IMR-90 (cell line): ENCODE results near the gene RAB2B. TPM values are rescaled to one million over a fixed set of nuclear protein-coding genes. Genes with fewer than 3 reads are reported as not detected.

Source experiments
- ATAC-seq: fragments of 200-7000 bp; cut with Tn5 transposase; 2 replicates; pipeline ENCODE4 v1.9.1; 2020; ENCODE audit warnings: low read depth, mild to moderate bottlenecking, moderate library complexity
- BruUV-seq: library from RNA; stranded (reverse); fragments of 400-500 nt; replicated peaks from 2 replicates; lab custom pipeline; 2021; lab: Mats Ljungman, UMichigan
- CTCF ChIA-PET: fragments of 300-600 bp; formaldehyde crosslinking; extraction: SDS; loops from one replicate; lab custom pipeline; 2021; ENCODE audit warnings: antibody characterized with exemption; lab: Yijun Ruan, JAX
- POLR2A ChIA-PET: fragments of 300-600 bp; sonication (Branson Sonifier 250); formaldehyde crosslinking; loops from one replicate; lab custom pipeline; 2022; ENCODE audit warnings: antibody characterized with exemption; ENCODE audit not compliant: unreplicated experiment; lab: Charles Lee
- DNase-seq: peaks from one replicate; pipeline ENCODE4 v3.0.0; 2013
- H2AFZ ChIP-seq: replicated peaks from 2 replicates; pipeline ENCODE3; 2013; ENCODE audit warnings: low read length, mild to moderate bottlenecking; ENCODE audit not compliant: poor library complexity
- H2AK5ac ChIP-seq: 2 replicates; pipeline ENCODE4 v1.6.1; 2013; ENCODE audit warnings: low read depth, low read length, inconsistent platforms
- H2AK9ac ChIP-seq: replicated peaks from 2 replicates; pipeline ENCODE3; 2013; ENCODE audit warnings: mild to moderate bottlenecking, low read depth, low read length, moderate library complexity; ENCODE audit not compliant: poor library complexity
- H2BK120ac ChIP-seq: 2 replicates; pipeline ENCODE4 v1.6.1; 2013; ENCODE audit warnings: low read depth, low read length, inconsistent platforms
- H2BK15ac ChIP-seq: 3 replicates; pipeline ENCODE4 v1.6.1; 2013; ENCODE audit warnings: low read depth, low read length, inconsistent platforms
- H2BK20ac ChIP-seq: 2 replicates; pipeline ENCODE4 v1.6.1; 2013; ENCODE audit warnings: low read depth, mild to moderate bottlenecking, inconsistent platforms, low read length, moderate library complexity
- H2BK5ac ChIP-seq: 2 replicates; pipeline ENCODE4 v1.6.1; 2013; ENCODE audit warnings: mild to moderate bottlenecking, low read depth, low read length, inconsistent platforms; ENCODE audit not compliant: poor library complexity, severe bottlenecking
- H3K14ac ChIP-seq: replicated peaks from 2 replicates; pipeline ENCODE4 v1.6.1; 2013; ENCODE audit warnings: low read depth, low read length, inconsistent platforms
- H3K18ac ChIP-seq: 2 replicates; pipeline ENCODE4 v1.6.1; 2013; ENCODE audit warnings: low read depth, low read length, control low read depth
- H3K23ac ChIP-seq: 2 replicates; pipeline ENCODE4 v1.6.1; 2013; ENCODE audit warnings: low read depth, low read length, inconsistent platforms
- H3K27ac ChIP-seq: 2 replicates; pipeline ENCODE4 v1.5.1; 2013; ENCODE audit warnings: mild to moderate bottlenecking, control low read depth, low read length; ENCODE audit not compliant: insufficient read depth
- H3K27me3 ChIP-seq: 2 replicates; pipeline ENCODE4 v1.6.1; 2013; ENCODE audit warnings: low read length; ENCODE audit not compliant: control insufficient read depth, insufficient read depth
- H3K36me3 ChIP-seq: 2 replicates; pipeline ENCODE4 v1.6.1; 2013; ENCODE audit warnings: low read length, mixed read lengths; ENCODE audit not compliant: control insufficient read depth, insufficient read depth
- H3K4ac ChIP-seq: 2 replicates; pipeline ENCODE4 v1.6.1; 2013; ENCODE audit warnings: low read depth, low read length, inconsistent platforms
- H3K4me1 ChIP-seq: 2 replicates; pipeline ENCODE4 v1.6.1; 2013; ENCODE audit warnings: low read length, mixed read lengths; ENCODE audit not compliant: control insufficient read depth, insufficient read depth
- H3K4me2 ChIP-seq: 2 replicates; pipeline ENCODE4 v1.6.1; 2013; ENCODE audit warnings: low read depth, mild to moderate bottlenecking, control low read depth, low read length, moderate library complexity
- H3K4me3 ChIP-seq: 2 replicates; pipeline ENCODE4 v1.5.1; 2013; ENCODE audit warnings: low read depth, mild to moderate bottlenecking, control low read depth, low read length, moderate library complexity; ENCODE audit not compliant: insufficient read depth
- H3K56ac ChIP-seq: 2 replicates; pipeline ENCODE4 v1.6.1; 2013; ENCODE audit warnings: low read length, inconsistent platforms; ENCODE audit not compliant: insufficient read depth; ENCODE audit errors: extremely low read depth
- H3K79me1 ChIP-seq, 2 experiments: 2 replicates each; pipeline ENCODE4 v1.6.1; 2013; ENCODE audit warnings: low read length in 2 of 2, inconsistent platforms in 1 of 2, low read depth in 1 of 2
- H3K9ac ChIP-seq: 2 replicates; pipeline ENCODE4 v1.6.1; 2013; ENCODE audit warnings: low read depth, low read length, control low read depth
- H3K9me1 ChIP-seq: 2 replicates; pipeline ENCODE4 v1.6.1; 2013; ENCODE audit warnings: low read length, inconsistent platforms; ENCODE audit not compliant: insufficient read depth
- H3K9me3 ChIP-seq: 2 replicates; pipeline ENCODE4 v1.6.1; 2013; ENCODE audit warnings: low read length; ENCODE audit not compliant: control insufficient read depth, insufficient read depth
- H4K20me1 ChIP-seq: 2 replicates; pipeline ENCODE4 v1.6.1; 2013; ENCODE audit warnings: low read length, inconsistent platforms; ENCODE audit not compliant: insufficient read depth
- H4K5ac ChIP-seq: 2 replicates; pipeline ENCODE4 v1.6.1; 2013; ENCODE audit warnings: mild to moderate bottlenecking, low read depth, low read length, control low read depth
- H4K8ac ChIP-seq, 2 experiments: 2 replicates each; pipeline ENCODE4 v1.6.1; 2013; ENCODE audit warnings: low read depth in 2 of 2, low read length in 2 of 2, control low read depth in 1 of 2, inconsistent platforms in 1 of 2
- H4K91ac ChIP-seq: 2 replicates; pipeline ENCODE4 v1.6.1; 2013; ENCODE audit warnings: low read depth, low read length, inconsistent platforms; ENCODE audit not compliant: insufficient read depth
- BHLHE40 ChIP-seq: fragments of 150-350 bp; IDR thresholded peaks from 2 replicates; pipeline ENCODE4 v1.6.1; 2016; ENCODE audit warnings: mild to moderate bottlenecking, low read depth, low read length
- CEBPB ChIP-seq: IDR thresholded peaks from 2 replicates; pipeline ENCODE4 v1.6.1; 2012; ENCODE audit warnings: low read depth, low read length, improper control_type of control experiment
- CHD1 ChIP-seq: IDR thresholded peaks from 2 replicates; pipeline ENCODE4 v1.6.1; 2012; ENCODE audit warnings: low read depth, low read length, improper control_type of control experiment
- FOS ChIP-seq: fragments of 150-350 bp; IDR thresholded peaks from 2 replicates; pipeline ENCODE4 v1.6.1; 2016; ENCODE audit warnings: low read depth, low read length
- MAFK ChIP-seq: IDR thresholded peaks from 2 replicates; pipeline ENCODE4 v1.6.1; 2012; ENCODE audit warnings: low read depth, low read length, improper control_type of control experiment
- MAZ ChIP-seq: IDR thresholded peaks from 2 replicates; pipeline ENCODE4 v1.6.1; 2012; ENCODE audit warnings: low read depth, mild to moderate bottlenecking, low read length, improper control_type of control experiment, moderate library complexity, borderline replicate concordance
- MXI1 ChIP-seq: IDR thresholded peaks from 2 replicates; pipeline ENCODE4 v1.6.1; 2012; ENCODE audit warnings: low read depth, mild to moderate bottlenecking, low read length, moderate library complexity, borderline replicate concordance
- RAD21 ChIP-seq: IDR thresholded peaks from 2 replicates; pipeline ENCODE4 v1.6.1; 2012; ENCODE audit warnings: low read length, improper control_type of control experiment
- RCOR1 ChIP-seq: IDR thresholded peaks from 2 replicates; pipeline ENCODE4 v1.6.1; 2012; ENCODE audit warnings: mild to moderate bottlenecking, low read length, improper control_type of control experiment; ENCODE audit not compliant: insufficient replicate concordance
- RFX5 ChIP-seq: IDR thresholded peaks from 2 replicates; pipeline ENCODE4 v1.8.0; 2012; ENCODE audit warnings: low read depth, mild to moderate bottlenecking, low read length, moderate library complexity
- USF2 ChIP-seq: fragments of 150-350 bp; IDR thresholded peaks from 2 replicates; pipeline ENCODE4 v1.6.1; 2017; ENCODE audit warnings: mild to moderate bottlenecking, antibody characterized with exemption, low read length, low read depth
- WGBS, 2 experiments: methylation state at CpG; one replicate each; pipeline versions ENCODE4 v1.1.5 to v1.1.7; 2013; ENCODE audit warnings: missing lambda C conversion rate in 2 of 2; ENCODE audit not compliant: insufficient read length in 1 of 2; ENCODE audit errors: extremely low coverage in 2 of 2; 5-methylcytosine and 5-hydroxymethylcytosine counted together
- dilution Hi-C: fragments of 300-500 bp; cut with HindIII; formaldehyde crosslinking; loops from one replicate; pipeline ENCODE4 v1.14.3; 2018; ENCODE audit warnings: low sequenced_read_pairs; ENCODE audit not compliant: unreplicated experiment
- in situ Hi-C: fragments of 300-500 bp; cut with MboI; formaldehyde crosslinking; loops from 3 replicates; pipeline ENCODE4 v1.14.3; 2019; ENCODE audit warnings: low sequenced_read_pairs, inconsistent platforms, mixed read lengths
- intact Hi-C: fragments of 100-400 bp; cut with micrococcal nuclease; formaldehyde crosslinking; loops from 2 replicates; pipeline ENCODE4 v1.10.0; 2022
- polyA plus RNA-seq, 3 experiments: library from polyadenylated mRNA; depleted of rRNA; stranded (reverse); fragments of >200 nt; gene quantifications; 2 replicates each; pipeline ENCODE4 v1.2.3, GENCODE V29; 2012; ENCODE audit warnings: low replicate concordance in 1 of 3
- total RNA-seq: library from RNA; depleted of rRNA; stranded (reverse); fragments of >200 nt; gene quantifications from 2 replicates; pipeline ENCODE4 v1.2.3, GENCODE V29; 2012
- TF ChIP-seq, protein P1 (sequence below): conservative IDR thresholded peaks from 2 replicates; pipeline ENCODE4 v1.5.1; 2012; ENCODE audit warnings: mild to moderate bottlenecking, low read depth, low read length, improper control_type of control experiment
- TF ChIP-seq, protein P2 (sequence below): fragments of 150-350 bp; IDR thresholded peaks from 2 replicates; pipeline ENCODE4 v1.6.1; 2016; ENCODE audit warnings: low read depth, mild to moderate bottlenecking, low read length, moderate library complexity, borderline replicate concordance

The RAB2B gene
- total and polyA plus RNA-seq, 2 of the 4 experiments (the other 2 are of a cell fraction), result 17.1 to 26.2 TPM

- ChIA-PET CTCF (interaction anchor here (0.7 to 1.8 kb wide), 2 partner anchors 11 to 135 kb away, joined by 3 to 7 read pairs; no protein-coding TSS in a partner anchor), POLR2A (no interaction called here)
- dilution Hi-C loops (no loop called here), in situ Hi-C loops (no loop called here), intact Hi-C loops (loop anchor here (5.0 kb wide), 1 partner anchor 257 kb away; no protein-coding TSS in a partner anchor)
- Histone ChIP-seq H3K36me3 (no peaks in the 10 kb centered on the region), H2AK5ac (no peak overlapping the region), H2BK15ac (no peak overlapping the region), H4K20me1 (no peaks in the 10 kb centered on the region; the same call in none of the 2 replicates), H3K14ac (peak overlapping the region; percentile 84), H4K5ac (no peak overlapping the region; the same call in 1 of the 2 replicates), H3K23ac (peak overlapping the region; percentile 72), H2AFZ (no peak overlapping the region), H3K79me1 (peaks cover 6 to 30% of the 10 kb centered on the region in 2 experiments; a peak in 3 of 4 replicates), H4K8ac (peak overlapping the region in 1 of 2 experiments; percentile 8; a peak in 2 of 4 replicates), H3K56ac (peak overlapping the region; percentile 65), H3K9me1 (no peaks in the 10 kb centered on the region; the same call in 1 of the 2 replicates), H4K91ac (peak overlapping the region; percentile 1; the same call in 1 of the 2 replicates), H3K4ac (peak overlapping the region; percentile 66; the same call in 1 of the 2 replicates), H3K4me3 (peak overlapping the region; percentile 81), H2BK20ac (no peak overlapping the region), H2BK120ac (no peak overlapping the region), H3K4me2 (peak overlapping the region; percentile 69), H2AK9ac (peak overlapping the region; percentile 46), H3K27ac (0 out of 2 replicates have a peak overlapping the region, but pooled peaks have one; percentile 2), H3K27me3 (no peaks in the 10 kb centered on the region), H3K18ac (no peak overlapping the region), H3K4me1 (no peaks in the 10 kb centered on the region; the same call in 1 of the 2 replicates), H3K9ac (peak overlapping the region; percentile 81), H3K9me3 (no peaks in the 10 kb centered on the region), H2BK5ac (peak overlapping the region; percentile 3)
- TF ChIP-seq RCOR1 (no peak), MAFK (no peak), FOS (no peak), RAD21 (no peak), MAZ (no peak), RFX5 (no peak), MXI1 (no peak), USF2 (no peak), CHD1 (no peak), CEBPB (no peak), BHLHE40 (no peak)
- TF ChIP-seq, protein P1, sequence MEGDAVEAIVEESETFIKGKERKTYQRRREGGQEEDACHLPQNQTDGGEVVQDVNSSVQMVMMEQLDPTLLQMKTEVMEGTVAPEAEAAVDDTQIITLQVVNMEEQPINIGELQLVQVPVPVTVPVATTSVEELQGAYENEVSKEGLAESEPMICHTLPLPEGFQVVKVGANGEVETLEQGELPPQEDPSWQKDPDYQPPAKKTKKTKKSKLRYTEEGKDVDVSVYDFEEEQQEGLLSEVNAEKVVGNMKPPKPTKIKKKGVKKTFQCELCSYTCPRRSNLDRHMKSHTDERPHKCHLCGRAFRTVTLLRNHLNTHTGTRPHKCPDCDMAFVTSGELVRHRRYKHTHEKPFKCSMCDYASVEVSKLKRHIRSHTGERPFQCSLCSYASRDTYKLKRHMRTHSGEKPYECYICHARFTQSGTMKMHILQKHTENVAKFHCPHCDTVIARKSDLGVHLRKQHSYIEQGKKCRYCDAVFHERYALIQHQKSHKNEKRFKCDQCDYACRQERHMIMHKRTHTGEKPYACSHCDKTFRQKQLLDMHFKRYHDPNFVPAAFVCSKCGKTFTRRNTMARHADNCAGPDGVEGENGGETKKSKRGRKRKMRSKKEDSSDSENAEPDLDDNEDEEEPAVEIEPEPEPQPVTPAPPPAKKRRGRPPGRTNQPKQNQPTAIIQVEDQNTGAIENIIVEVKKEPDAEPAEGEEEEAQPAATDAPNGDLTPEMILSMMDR, result no peak
- TF ChIP-seq, protein P2, sequence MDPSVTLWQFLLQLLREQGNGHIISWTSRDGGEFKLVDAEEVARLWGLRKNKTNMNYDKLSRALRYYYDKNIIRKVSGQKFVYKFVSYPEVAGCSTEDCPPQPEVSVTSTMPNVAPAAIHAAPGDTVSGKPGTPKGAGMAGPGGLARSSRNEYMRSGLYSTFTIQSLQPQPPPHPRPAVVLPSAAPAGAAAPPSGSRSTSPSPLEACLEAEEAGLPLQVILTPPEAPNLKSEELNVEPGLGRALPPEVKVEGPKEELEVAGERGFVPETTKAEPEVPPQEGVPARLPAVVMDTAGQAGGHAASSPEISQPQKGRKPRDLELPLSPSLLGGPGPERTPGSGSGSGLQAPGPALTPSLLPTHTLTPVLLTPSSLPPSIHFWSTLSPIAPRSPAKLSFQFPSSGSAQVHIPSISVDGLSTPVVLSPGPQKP, result no peak
- DNase-seq (peak; percentile 6), ATAC-seq (no peak)
- WGBS, 2 experiments, result 60% methylated on average over 2 of the region's 15 CpGs; no CpG with 5 or more reads in 1 of the 2 experiments
- TSS peak; percentile 13 for BruUV-seq
These were observed 21.8 kb downstream of the RAB2B start for GRCh38 chr14:21454843-21455544.
